ENCODE results near the gene CORO2A.

Gene CORO2A

GRCh38 chr9:98109052-98109451 is 83.4 kb downstream of the CORO2A start:
- TF ChIP-seq CTCF (IDR thresholded peaks at IDR 0.05; ENCODE audit: low read depth, low read length), result no peak
- no peak overlapping the region for H3K4me3 ChIP-seq (ENCODE audit: low read depth, low read length)

GRCh38 chr9:98108531-98109031 is 83.9 kb downstream of the CORO2A start:
- TF ChIP-seq CTCF (IDR thresholded peaks at IDR 0.05; ENCODE audit: low read depth, low read length), result no peak
- H3K4me3 ChIP-seq (ENCODE audit: low read depth, low read length), result no peak overlapping the region

- no peak for TF ChIP-seq CTCF (IDR thresholded peaks at IDR 0.05; ENCODE audit: low read depth, low read length)
- no peak overlapping the region for H3K4me3 ChIP-seq (ENCODE audit: low read depth, low read length)
These were observed 84.5 kb downstream of the CORO2A start for GRCh38 chr9:98107926-98108325.

- no peak for TF ChIP-seq CTCF (IDR thresholded peaks at IDR 0.05; ENCODE audit: low read depth, low read length)
- H3K4me3 ChIP-seq (ENCODE audit: low read depth, low read length), result no peak overlapping the region
These were observed 87.4 kb downstream of the CORO2A start for GRCh38 chr9:98105006-98105405.

- no peak for TF ChIP-seq CTCF (IDR thresholded peaks at IDR 0.05; ENCODE audit: low read depth, low read length)
- no peak overlapping the region for H3K4me3 ChIP-seq (ENCODE audit: low read depth, low read length)
These were observed 88.0 kb downstream of the CORO2A start for GRCh38 chr9:98104445-98104881.

- no peak for TF ChIP-seq CTCF (IDR thresholded peaks at IDR 0.05; ENCODE audit: low read depth, low read length)
- H3K4me3 ChIP-seq (ENCODE audit: low read depth, low read length), result no peak overlapping the region
These were observed 90.6 kb downstream of the CORO2A start for GRCh38 chr9:98101868-98102273.

GRCh38 chr9:98101416-98101815 is 91.0 kb downstream of the CORO2A start:
- H3K4me3 ChIP-seq (ENCODE audit: low read depth, low read length), result no peak overlapping the region
- TF ChIP-seq CTCF (IDR thresholded peaks at IDR 0.05; ENCODE audit: low read depth, low read length), result no peak
